Stimulated activated CD8-positive, alpha-beta memory T cell treated with anti-CD3 and anti-CD28 coated beads, Interleukin-12 subunit alpha, Interleukin-12 subunit beta, amount 100 ng/mL, for 24 hours (primary cell): Measurements from ENCODE around the gene DIAPH3.

ENCODE experiments used
- DNase-seq: peaks from one replicate; pipeline ENCODE4 v3.0.0-alpha.2; 2020; ENCODE audit errors: extremely low read depth

DIAPH3 gene

GRCh38 chr13:60019119-60019993 is 144.4 kb downstream of the DIAPH3 start:
- no peak for DNase-seq

- DNase-seq: no peak
Measured at GRCh38 chr13:60018536-60018935, 145.2 kb downstream of the DIAPH3 start.

GRCh38 chr13:60016229-60016628 is 147.5 kb downstream of the DIAPH3 start:
- DNase-seq: no peak

GRCh38 chr13:60013166-60013565 is 150.6 kb downstream of the DIAPH3 start:
- no peak for DNase-seq

- no peak for DNase-seq
Measured at GRCh38 chr13:60012488-60012887, 151.2 kb downstream of the DIAPH3 start.

- no peak for DNase-seq
Measured at GRCh38 chr13:60009300-60010253, 154.2 kb downstream of the DIAPH3 start.

GRCh38 chr13:60001889-60002288 is 161.8 kb downstream of the DIAPH3 start:
- no peak for DNase-seq

- DNase-seq: no peak
Measured at GRCh38 chr13:60000976-60001375, 162.8 kb downstream of the DIAPH3 start.

- no peak for DNase-seq
Measured at GRCh38 chr13:60000081-60000480, 163.6 kb downstream of the DIAPH3 start.

GRCh38 chr13:59997976-59998375 is 165.8 kb downstream of the DIAPH3 start:
- DNase-seq: no peak

- DNase-seq: no peak
Measured at GRCh38 chr13:59996461-59996980, 167.2 kb downstream of the DIAPH3 start.

- no peak for DNase-seq
Measured at GRCh38 chr13:59991395-59991794, 172.3 kb downstream of the DIAPH3 start.

- no peak for DNase-seq
Measured at GRCh38 chr13:59982631-59983382, 180.9 kb downstream of the DIAPH3 start.

GRCh38 chr13:59979589-59979988 is 184.1 kb downstream of the DIAPH3 start:
- no peak for DNase-seq

- DNase-seq: no peak
Measured at GRCh38 chr13:59978862-59979261, 184.9 kb downstream of the DIAPH3 start.

GRCh38 chr13:59976856-59977255 is 186.9 kb downstream of the DIAPH3 start:
- DNase-seq: no peak

GRCh38 chr13:59975807-59976435 is 187.8 kb downstream of the DIAPH3 start:
- DNase-seq: no peak

- DNase-seq: no peak
Measured at GRCh38 chr13:59970847-59971246, 192.9 kb downstream of the DIAPH3 start.

GRCh38 chr13:59963827-59964226 is 199.9 kb downstream of the DIAPH3 start:
- no peak for DNase-seq

- DNase-seq: no peak
Measured at GRCh38 chr13:59963383-59963782, 200.3 kb downstream of the DIAPH3 start.

- DNase-seq: no peak
Measured at GRCh38 chr13:59962343-59962742, 201.4 kb downstream of the DIAPH3 start.
